Measurements from ENCODE around the gene GUCY1A2.

Gene GUCY1A2

GRCh38 chr11:106848526-106848925, 169.8 kb downstream of the GUCY1A2 start:
- CTCF ChIA-PET = interaction anchor here (0.6 to 2.0 kb wide), 5 partner anchors 8 to 22 kb away, joined by 3 to 5 read pairs (median 4); no protein-coding TSS in a partner anchor
- no peak for DNase-seq (ENCODE audit: extremely low spot score)
- no peak for TF ChIP-seq CTCF (IDR thresholded peaks at IDR 0.05; ENCODE audit: control extremely low read depth, extremely low read depth, low read depth, missing control alignments)
- POLR2A ChIA-PET = no interaction called here

- POLR2A ChIA-PET = no interaction called here
These were observed 176.1 kb downstream of the GUCY1A2 start for GRCh38 chr11:106842134-106842533.

GRCh38 chr11:106840947-106841346, 177.3 kb downstream of the GUCY1A2 start:
- ChIA-PET POLR2A (no interaction called here), CTCF (no interaction called here)
- DNase-seq (ENCODE audit: extremely low spot score) = no peak
- TF ChIP-seq CTCF (IDR thresholded peaks at IDR 0.05; ENCODE audit: control extremely low read depth, extremely low read depth, low read depth, missing control alignments) = no peak

More at GRCh38 chr11:106842134-106842533, 176.1 kb downstream of the GUCY1A2 start:
- no peak for TF ChIP-seq CTCF (IDR thresholded peaks at IDR 0.05; ENCODE audit: control extremely low read depth, extremely low read depth, low read depth, missing control alignments)
- CTCF ChIA-PET = no interaction called here
- DNase-seq (ENCODE audit: extremely low spot score) = no peak

- ChIA-PET POLR2A (no interaction called here), CTCF (interaction anchor here (0.9 kb wide), 1 partner anchor 9 kb away, joined by 4 read pairs; no protein-coding TSS in a partner anchor)
- no peak for TF ChIP-seq CTCF (IDR thresholded peaks at IDR 0.05; ENCODE audit: control extremely low read depth, extremely low read depth, low read depth, missing control alignments)
These were observed 178.1 kb downstream of the GUCY1A2 start for GRCh38 chr11:106840146-106840545.

GRCh38 chr11:106834567-106834966, 183.7 kb downstream of the GUCY1A2 start:
- ChIA-PET CTCF (interaction anchor here (1.4 kb wide), 1 partner anchor 14 kb away, joined by 3 read pairs; no protein-coding TSS in a partner anchor), POLR2A (no interaction called here)
- DNase-seq (ENCODE audit: extremely low spot score) = no peak
- TF ChIP-seq CTCF (IDR thresholded peaks at IDR 0.05; ENCODE audit: control extremely low read depth, extremely low read depth, low read depth, missing control alignments) = no peak

More at GRCh38 chr11:106840146-106840545, 178.1 kb downstream of the GUCY1A2 start:
- DNase-seq (ENCODE audit: extremely low spot score) = no peak

- CTCF ChIA-PET = interaction anchor here (0.9 kb wide), 1 partner anchor 28 kb away, joined by 3 read pairs; no protein-coding TSS in a partner anchor
- TF ChIP-seq CTCF (IDR thresholded peaks at IDR 0.05; ENCODE audit: control extremely low read depth, extremely low read depth, low read depth, missing control alignments) = no peak
These were observed 189.3 kb downstream of the GUCY1A2 start for GRCh38 chr11:106828976-106829375.

More at GRCh38 chr11:106828976-106829375, 189.3 kb downstream of the GUCY1A2 start:
- no peak for DNase-seq (ENCODE audit: extremely low spot score)
- POLR2A ChIA-PET = no interaction called here

Data from GM10248 (cell line).